Adrenal gland (tissue), 12 donors: ENCODE measurements around the gene FMNL2. TPM values are rescaled to one million over a fixed set of nuclear protein-coding genes. Genes with fewer than 3 reads are reported as not detected.
A peak's percentile ranks its signal among the peaks of the same experiment; 100 is the strongest.
"Not testable (repeated sequence)": the region's sequence is repeated elsewhere in the genome, so short reads cannot be mapped to it uniquely, and the experiment has no call there.

Experiments
- DNase-seq, 7 donors: peaks; one replicate each; pipeline ENCODE4 v3.0.0-alpha.2; 2019 to 2020
- H3K27ac ChIP-seq, 5 donors: fragments of 200-600 bp; sonication (generic) in 4 of 5; 1 replicate in 3 of 5; 2 replicates in 2 of 5; pipeline versions ENCODE4 v1.5.1 to v1.8.0; 2016 to 2020; ENCODE audit warnings: mild to moderate bottlenecking in 1 of 5
- H3K27me3 ChIP-seq: fragments of 200-600 bp; 2 replicates; pipeline ENCODE4 v1.8.0; 2021
- H3K36me3 ChIP-seq, 2 donors: fragments of 200-600 bp; replicated peaks in 1 of 2; 1 replicate in 1 of 2; 2 replicates in 1 of 2; pipeline versions ENCODE4 v1.5.1 to v1.8.0; 2018 to 2022
- H3K4me1 ChIP-seq, 2 donors: fragments of 200-600 bp; replicated peaks in 1 of 2; 1 replicate in 1 of 2; 2 replicates in 1 of 2; pipeline versions ENCODE4 v1.5.1 to v1.8.0; 2018 to 2021
- H3K4me3 ChIP-seq, 4 donors: fragments of 200-600 bp; sonication (generic) in 3 of 4; one replicate each; pipeline ENCODE4 v1.5.1; 2016 to 2018
- H3K9me3 ChIP-seq, 3 donors: fragments of 200-600 bp; sonication (generic) in 1 of 3; replicated peaks in 1 of 3; 1 replicate in 2 of 3; 2 replicates in 1 of 3; pipeline versions ENCODE4 v1.5.1 to v1.8.0; 2016 to 2021
- CTCF ChIP-seq, 6 experiments: fragments of 450-650 bp in 4 of 6; fragments of 200-600 bp in 2 of 6; sonication (generic) in 1 of 6; IDR thresholded peaks; 1 replicate in 5 of 6; 2 replicates in 1 of 6; pipeline versions ENCODE4 v1.5.1 to v1.8.0; 2016 to 2021; ENCODE audit warnings: antibody characterized with exemption in 6 of 6, mild to moderate bottlenecking in 2 of 6, moderate library complexity in 1 of 6
- POLR2A ChIP-seq, 2 donors: fragments of 450-650 bp; IDR thresholded peaks; one replicate each; pipeline ENCODE4 v1.6.1; 2017; ENCODE audit warnings: antibody characterized with exemption in 2 of 2, mild to moderate bottlenecking in 2 of 2, moderate library complexity in 1 of 2
- WGBS, 4 donors: extraction: QIAGEN DNeasy Blood & Tissue Kit in 2 of 4; methylation state at CpG; one replicate each; pipeline versions ENCODE4 v1.1.5 to v1.1.7; 2013 to 2017; 5-methylcytosine and 5-hydroxymethylcytosine counted together
- intact Hi-C, 2 donors: fragments of 100-400 bp; cut with DNase I; formaldehyde crosslinking; loops; one replicate each; pipeline versions ENCODE4 v1.14.1 to v1.15.0; 2022 to 2023
- polyA plus RNA-seq, 3 donors: library from polyadenylated mRNA; stranded (reverse); fragments of 200-250 nt in 2 of 3; fragments of 350-450 nt in 1 of 3; fragmentation: Illumina TruSeq in 1 of 3; extraction: RNeasy Lipid Tissue Mini Kit (QIAGEN cat#74804) in 1 of 3; gene quantifications; one replicate each; pipeline ENCODE4 v1.2.3, GENCODE V29; 2013 to 2014
- total RNA-seq, 9 donors: library from RNA; depleted of rRNA in 4 of 9; stranded (reverse); fragments of >200 nt in 4 of 9; fragments of 120-200 nt in 1 of 9; fragmentation: NEBNext Ultra II Directional in 1 of 9; extraction: Animal tissue kit (Norgen Biotek cat#: 25700) in 1 of 9; gene quantifications; one replicate each; pipeline versions ENCODE4 v1.1.0 to v1.2.4, GENCODE V29; 2013 to 2023
- donor health status: healthy with polysubstance abuse.
- donor health status: Bipolar disorder and iron deficiency.
- donor health status: DM: yes; HTN: yes; CAD: no.
- donor health status: DM: no; HTN: no; CAD: no.
- donor health status: DM: no; HTN: no; CAD: no.
- donor health status: DM: yes; HTN: yes; CAD: no.

The FMNL2 gene
- total and polyA plus RNA-seq, 12 donors = 23.5 to 54.2 (median 36.7) TPM

- intact Hi-C loops = no loop called here
- Histone ChIP-seq H3K4me1 (peaks cover 7 to 21% of the 10 kb centered on the region in 2 donors), H3K27ac (no peak overlapping the region), H3K9me3 (no peaks in the 10 kb centered on the region), H3K27me3 (no peaks in the 10 kb centered on the region), H3K36me3 (no peaks in the 10 kb centered on the region), H3K4me3 (no peak overlapping the region)
- 86 to 94% (median 91%) methylated on average over 1 of the region's 1 CpG for WGBS, 4 donors
- no peak for TF ChIP-seq CTCF (IDR thresholded peaks at IDR 0.05)
- no peak for DNase-seq
These were observed 52.1 kb downstream of the FMNL2 start for GRCh38 chr2:152387041-152387440.

GRCh38 chr2:152388269-152388668 is 53.3 kb downstream of the FMNL2 start:
- intact Hi-C loops, H3K27ac ChIP-seq, H3K9me3 ChIP-seq, H3K27me3 ChIP-seq, H3K36me3 ChIP-seq, H3K4me3 ChIP-seq: not testable (repeated sequence)
- peaks cover 7 to 21% of the 10 kb centered on the region in 2 donors for H3K4me1 ChIP-seq
- 80 to 86% (median 83%) methylated on average over 9 of the region's 9 CpGs for WGBS, 4 donors
- TF ChIP-seq CTCF (IDR thresholded peaks at IDR 0.05) = peak in 1 of 6 experiments; percentile 12
- peak in 1 of 7 donors; percentile 21 for DNase-seq

- no peak for DNase-seq
These were observed 54.5 kb downstream of the FMNL2 start for GRCh38 chr2:152389483-152389882.

GRCh38 chr2:152390837-152391236 is 55.9 kb downstream of the FMNL2 start:
- H3K36me3 ChIP-seq = no peaks in the 10 kb centered on the region
- intact Hi-C loops = no loop called here
- WGBS, 4 donors = 91 to 94% (median 92%) methylated on average over 2 of the region's 2 CpGs
- H3K27ac ChIP-seq = peak overlapping the region in 1 of 5 donors; percentile 11
- no peaks in the 10 kb centered on the region for H3K27me3 ChIP-seq
- no peak for DNase-seq
- no peak overlapping the region for H3K4me3 ChIP-seq
- H3K9me3 ChIP-seq = no peaks in the 10 kb centered on the region
- TF ChIP-seq POLR2A (IDR thresholded peaks at IDR 0.05) (no peak), CTCF (IDR thresholded peaks at IDR 0.05) (no peak)
- peaks cover 7 to 32% of the 10 kb centered on the region in 2 donors for H3K4me1 ChIP-seq

More at GRCh38 chr2:152389483-152389882, 54.5 kb downstream of the FMNL2 start:
- Histone ChIP-seq H3K9me3 (no peaks in the 10 kb centered on the region), H3K36me3 (no peaks in the 10 kb centered on the region), H3K27me3 (no peaks in the 10 kb centered on the region), H3K27ac (no peak overlapping the region), H3K4me1 (peaks cover 7 to 21% of the 10 kb centered on the region in 2 donors), H3K4me3 (no peak overlapping the region)
- 96 to 99% (median 97%) methylated on average over 19 of the region's 19 CpGs for WGBS, 4 donors
- intact Hi-C loops = no loop called here
- TF ChIP-seq POLR2A (IDR thresholded peaks at IDR 0.05) = no peak
- TF ChIP-seq CTCF (IDR thresholded peaks at IDR 0.05) = no peak
